Stimulated activated CD8-positive, alpha-beta memory T cell treated with anti-CD3 and anti-CD28 coated beads, Interleukin-2, amount 100 ng/mL, for 1 hour (primary cell): ENCODE measurements around the gene KLHDC10.
"Not testable (repeated sequence)": the region's sequence is repeated elsewhere in the genome, so short reads cannot be mapped to it uniquely, and the experiment has no call there.

ENCODE experiments used
- DNase-seq, 2 donors: peaks; one replicate each; pipeline ENCODE4 v3.0.0-alpha.2; 2020; ENCODE audit warnings: low read depth in 2 of 2

The KLHDC10 gene

DNA sequence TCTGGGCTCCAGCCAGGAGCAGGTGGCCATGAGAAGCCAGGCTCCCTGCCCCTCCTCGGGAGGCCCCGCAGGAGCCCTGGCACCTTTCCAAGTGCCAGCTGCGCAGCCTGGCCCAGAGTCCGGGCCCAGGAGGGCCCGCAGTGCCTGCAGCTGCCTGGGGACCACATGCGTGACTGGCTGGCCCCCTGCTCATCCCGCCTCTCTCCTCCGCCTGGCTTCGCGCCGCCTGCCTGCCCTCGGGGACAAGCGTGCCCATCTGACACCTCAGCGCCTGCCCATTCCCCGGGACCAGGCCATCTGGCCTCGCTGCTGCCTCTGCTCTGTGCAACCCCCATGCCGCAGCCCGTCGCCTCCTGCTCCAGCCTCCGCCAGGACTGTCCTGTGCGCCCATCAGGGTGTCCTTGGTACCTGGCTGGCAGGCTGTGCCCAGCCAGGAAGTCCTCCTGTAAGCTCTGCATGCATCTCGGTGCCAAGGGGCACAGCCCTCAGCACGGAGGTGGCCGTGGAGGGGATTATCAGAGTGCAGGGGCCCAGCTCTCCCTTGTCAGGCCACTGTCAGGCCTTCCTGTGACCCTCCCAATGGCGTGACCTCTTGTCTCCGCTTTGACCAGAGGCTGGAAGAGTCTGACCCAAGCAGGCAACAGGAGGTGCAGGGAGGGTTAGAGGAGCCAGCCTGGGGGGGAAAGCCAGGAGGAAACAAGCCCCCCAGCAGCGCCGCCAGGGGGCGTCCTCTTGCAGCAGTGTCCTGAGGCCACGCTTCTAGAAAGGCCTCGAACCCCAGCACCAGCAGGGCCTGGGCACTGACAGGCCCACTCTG lies 84.4 kb downstream of the KLHDC10 start:
- DNase-seq: no peak

DNA sequence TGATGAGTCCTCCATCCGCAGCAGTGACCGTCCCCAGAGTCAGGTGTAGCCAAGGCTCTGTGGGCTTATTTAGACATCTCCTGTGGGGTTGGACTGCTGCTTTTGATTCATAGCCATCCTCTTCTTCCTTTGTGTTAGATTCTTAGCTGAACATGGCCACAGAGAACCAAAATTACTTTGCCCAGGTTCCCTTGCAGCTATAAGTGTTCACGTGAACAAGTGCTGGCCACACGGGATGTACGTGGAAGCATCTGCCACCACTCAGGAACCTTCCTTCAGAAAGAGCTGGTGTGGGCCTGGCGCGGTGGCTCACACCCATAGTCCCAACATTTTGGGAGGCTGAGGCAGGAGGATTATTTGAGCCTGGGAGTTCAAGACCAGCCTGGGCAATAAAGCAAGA lies 85.8 kb downstream of the KLHDC10 start:
- DNase-seq: no peak

DNA sequence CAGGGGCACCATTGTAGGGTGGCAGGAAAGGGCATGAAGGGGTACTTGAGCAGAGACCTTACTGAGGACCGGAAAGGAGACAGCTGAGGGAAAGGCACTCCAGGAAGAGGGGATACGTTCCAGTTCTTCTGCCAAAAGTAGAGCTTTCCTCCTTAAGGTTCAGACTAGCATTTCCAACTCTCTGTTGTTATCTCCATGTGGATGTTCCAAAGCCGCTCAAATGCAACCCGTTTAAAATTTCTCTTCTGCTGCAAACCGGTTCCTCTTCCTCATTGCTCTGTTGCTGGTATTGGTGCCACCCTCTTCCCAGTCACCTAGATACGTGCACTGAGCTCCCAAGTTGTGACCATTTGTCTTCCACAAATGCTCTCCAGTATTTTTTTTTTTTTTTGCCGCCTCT lies 87.4 kb downstream of the KLHDC10 start:
- DNase-seq: no peak

DNA sequence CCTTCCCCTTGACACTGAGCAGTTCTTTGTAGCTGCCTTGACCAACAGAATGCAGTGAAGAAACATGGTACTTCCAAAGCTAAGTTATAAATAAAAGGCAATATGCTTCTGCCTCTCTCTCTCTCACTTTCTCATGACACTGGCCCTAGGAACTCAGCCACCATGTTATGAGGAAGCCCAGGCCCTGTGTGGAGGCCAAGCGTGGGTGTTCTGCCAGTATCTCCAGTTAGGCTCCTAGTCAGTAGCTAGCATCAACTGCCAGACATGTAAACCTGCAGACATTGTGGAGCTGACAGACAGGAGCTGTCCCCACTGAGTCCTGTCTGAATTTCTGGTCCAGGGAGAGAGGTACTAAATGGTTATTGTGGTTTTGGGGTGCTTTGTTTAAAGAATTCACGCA lies 89.7 kb downstream of the KLHDC10 start:
- DNase-seq: no peak

DNA sequence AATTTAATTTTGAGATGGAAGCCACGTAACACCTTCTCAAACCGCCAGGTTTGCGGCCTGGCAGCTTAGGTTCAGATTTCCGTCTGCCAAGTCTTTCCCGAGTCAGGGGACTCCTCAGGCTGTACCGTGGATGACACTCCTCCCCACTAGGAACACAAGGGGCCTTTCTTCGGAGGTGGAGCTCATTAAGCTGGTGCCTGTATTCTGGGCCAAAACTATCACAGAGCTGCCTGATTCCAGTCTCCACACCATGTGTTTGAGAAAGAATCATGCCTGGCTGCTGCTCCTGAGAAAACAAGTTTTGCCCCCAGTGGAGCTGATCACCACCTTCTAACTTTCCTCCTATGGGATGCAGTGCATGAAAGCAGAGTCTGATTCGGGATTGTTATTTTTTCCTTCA lies 90.1 kb downstream of the KLHDC10 start:
- DNase-seq: no peak

DNA sequence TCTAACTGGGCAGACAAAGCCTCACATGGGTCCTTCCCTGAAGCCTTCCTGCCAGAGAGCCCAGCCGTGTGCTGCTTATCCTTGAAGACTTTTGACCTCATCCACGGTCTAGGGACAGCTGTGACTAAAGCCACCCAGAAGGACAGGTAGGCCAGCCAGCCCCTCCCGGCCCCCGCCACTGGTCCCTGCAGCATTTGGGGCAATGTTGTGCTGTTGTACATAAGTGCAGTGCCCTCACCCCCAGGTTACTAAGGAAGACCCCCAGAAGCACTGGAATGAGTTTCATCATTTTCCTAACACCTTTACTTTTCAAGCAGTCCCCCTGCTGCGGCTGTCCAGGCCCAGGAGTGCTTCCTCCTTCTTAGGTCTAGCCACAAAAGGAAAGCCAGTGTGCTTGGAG lies 91.9 kb downstream of the KLHDC10 start:
- DNase-seq: no peak

DNA sequence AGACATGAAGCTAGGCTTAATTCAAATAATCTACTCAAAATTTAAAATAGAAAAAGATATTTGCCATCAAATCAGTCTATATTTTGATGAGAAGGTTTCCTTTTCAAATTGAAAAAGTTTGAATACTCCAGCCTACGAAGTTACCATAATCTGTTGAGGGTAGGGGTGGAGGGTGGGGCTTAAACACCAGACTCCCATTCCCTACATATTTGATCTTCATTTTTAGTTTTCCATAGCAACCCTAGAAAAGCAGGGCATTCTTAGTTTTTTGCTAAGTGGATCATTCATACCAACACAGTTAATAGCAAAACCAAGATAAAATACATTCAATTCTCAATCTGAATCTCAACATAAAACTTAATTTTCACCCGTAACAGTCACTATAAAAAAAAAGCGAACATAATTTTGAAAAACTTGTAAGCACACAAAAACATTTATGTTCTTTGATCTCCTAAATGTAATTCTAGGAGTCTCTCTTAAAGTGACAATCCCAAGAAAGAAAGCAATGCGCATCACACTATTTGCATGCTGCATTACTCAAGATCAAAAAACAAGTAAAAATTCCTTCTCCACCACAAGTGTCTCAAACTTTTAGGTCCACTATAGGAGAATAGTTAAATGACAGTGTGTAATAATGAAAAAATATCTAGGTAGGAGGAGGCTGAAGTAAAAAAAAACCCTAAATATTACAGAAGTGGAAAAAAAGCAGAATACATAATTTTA lies 104.1 kb downstream of the KLHDC10 start:
- no peak for DNase-seq

DNA sequence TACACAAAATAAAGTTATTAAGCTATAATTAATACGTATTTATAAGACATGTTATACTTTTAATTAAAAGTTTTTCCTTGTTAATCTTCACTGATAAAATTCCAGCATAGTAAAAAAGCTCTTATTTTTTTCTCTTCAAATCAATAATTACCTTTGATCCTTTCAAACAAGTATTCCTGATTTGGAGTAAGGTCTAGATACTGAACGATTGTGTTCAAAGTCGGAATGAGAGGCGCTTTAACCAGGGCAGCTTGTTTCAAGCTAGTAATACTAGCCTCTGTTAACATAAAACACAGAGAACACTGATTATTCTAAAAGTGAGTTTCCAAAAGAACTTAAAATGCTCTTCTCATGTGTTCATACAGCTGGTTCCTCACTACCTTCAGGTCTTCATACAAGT lies 107.9 kb downstream of the KLHDC10 start:
- no peak for DNase-seq

DNA sequence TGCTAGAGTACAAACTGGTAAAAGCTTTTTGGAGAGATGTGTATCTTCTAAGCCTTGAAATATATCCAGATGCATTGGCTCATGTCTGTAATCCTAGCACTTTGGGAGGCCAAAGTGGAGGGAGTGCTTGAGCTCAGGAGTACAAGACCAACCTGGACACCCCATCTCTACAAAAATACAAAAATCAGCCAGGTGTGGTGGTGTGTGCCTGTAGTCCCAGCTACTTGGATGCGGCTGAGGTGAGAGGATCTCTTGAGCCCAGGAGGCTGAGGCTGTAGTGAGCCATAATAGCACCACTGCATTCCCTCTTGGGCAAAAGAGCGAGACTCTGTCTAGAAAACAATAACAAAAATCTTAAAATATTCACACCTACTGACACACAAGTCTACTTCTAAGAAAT lies 109.3 kb downstream of the KLHDC10 start:
- DNase-seq: no peak

DNA sequence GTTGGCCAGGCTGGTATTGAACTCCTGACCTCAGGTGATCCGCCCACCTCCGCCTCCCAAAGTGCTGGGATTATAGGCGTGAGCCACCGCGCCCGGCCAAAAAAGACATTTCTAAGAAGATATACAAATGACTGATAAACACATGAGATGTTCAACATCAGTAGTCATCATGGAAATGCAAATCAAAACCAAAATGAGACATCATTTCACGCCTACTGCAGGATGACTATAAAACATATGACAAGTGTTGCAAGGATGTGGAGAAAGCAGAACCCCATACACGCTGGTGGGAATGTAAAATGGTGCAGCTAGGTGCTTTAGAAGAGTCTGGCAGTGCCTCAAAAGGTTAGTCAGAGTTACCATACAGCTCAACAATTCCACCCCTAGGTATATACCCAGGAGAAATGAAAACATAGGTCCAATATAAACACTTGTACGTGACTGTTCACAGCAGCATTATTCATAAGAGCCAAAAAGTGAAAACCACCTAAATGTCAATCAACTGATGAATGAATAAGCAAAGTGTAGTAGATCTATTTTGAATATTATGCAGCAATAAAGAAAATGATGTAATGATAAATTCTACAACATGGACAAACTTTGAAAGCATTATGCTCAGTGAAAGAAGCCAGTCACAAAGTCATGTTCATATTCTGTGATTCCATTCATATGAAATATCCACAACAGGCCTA lies 110.4 kb downstream of the KLHDC10 start:
- DNase-seq: no peak

DNA sequence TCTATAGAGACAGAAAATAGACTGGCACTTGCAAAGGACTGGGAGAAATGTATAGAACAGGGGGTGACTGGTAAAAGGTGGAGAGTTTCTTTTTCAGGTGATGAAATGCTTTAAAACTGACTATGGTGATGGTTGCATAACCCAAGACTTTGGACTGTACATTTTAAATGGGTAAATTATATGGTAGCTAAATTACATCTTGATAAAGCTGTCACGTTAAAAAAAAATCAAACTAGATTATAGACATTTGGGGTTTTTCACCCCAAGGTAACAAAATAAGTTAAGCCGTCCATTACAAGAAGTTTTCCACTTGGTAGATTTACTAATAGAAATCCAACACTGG lies 110.9 kb downstream of the KLHDC10 start:
- DNase-seq: no peak

DNA sequence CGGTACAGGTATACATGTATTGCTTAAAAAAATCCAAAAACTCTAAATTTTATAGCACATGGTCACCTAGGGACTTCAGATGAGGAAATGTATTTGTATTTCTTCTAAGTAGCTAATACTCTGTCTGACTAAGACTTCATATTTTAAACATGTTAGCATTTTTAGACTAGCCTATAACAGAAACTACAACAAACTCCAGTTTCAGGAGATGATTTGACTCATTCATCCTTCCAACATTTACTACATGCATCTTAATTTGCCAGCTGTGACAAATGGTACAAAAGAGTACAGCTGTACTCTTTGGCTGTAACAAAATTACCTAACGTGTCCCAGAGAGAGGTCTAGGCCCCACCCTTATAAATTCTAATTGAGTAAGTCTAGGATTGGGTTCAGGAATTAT lies 112.7 kb downstream of the KLHDC10 start:
- DNase-seq: no peak

DNA sequence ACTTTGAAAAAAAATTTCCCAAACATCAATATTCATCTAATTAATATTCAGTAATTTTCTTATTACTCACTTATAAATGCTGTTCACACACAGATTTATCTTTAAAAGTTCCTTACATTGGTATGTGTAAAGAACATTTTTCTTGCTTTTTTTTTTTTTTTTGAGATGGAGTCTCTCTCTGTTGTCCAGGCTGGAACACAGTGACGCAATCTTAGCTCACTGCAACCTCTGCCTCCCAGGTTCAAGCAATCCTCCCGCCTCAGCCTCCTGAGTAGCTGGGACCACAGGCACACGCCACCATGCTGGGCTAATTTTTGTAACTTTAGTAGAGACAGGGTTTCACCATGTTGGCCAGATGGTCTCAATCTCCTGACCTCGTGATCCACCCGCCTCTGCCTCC lies 114.0 kb downstream of the KLHDC10 start:
- DNase-seq: not testable (repeated sequence)
